GM23248 (cell line): ENCODE data around the gene EPN3.

Experiments used
- EZH2 ChIP-seq: fragments of 200-600 bp; sonication (generic); IDR thresholded peaks from 2 replicates; pipeline ENCODE4 v1.6.1; 2018; ENCODE audit warnings: antibody characterized with exemption, mild to moderate bottlenecking; ENCODE audit not compliant: insufficient read depth, poor library complexity, severe bottlenecking
- EZH2phosphoT487 ChIP-seq: fragments of 200-600 bp; sonication (generic); IDR thresholded peaks from 2 replicates; pipeline ENCODE4 v1.6.1; 2018; ENCODE audit warnings: antibody characterized with exemption, moderate library complexity, mild to moderate bottlenecking, low read depth; ENCODE audit not compliant: insufficient read depth

DNA sequence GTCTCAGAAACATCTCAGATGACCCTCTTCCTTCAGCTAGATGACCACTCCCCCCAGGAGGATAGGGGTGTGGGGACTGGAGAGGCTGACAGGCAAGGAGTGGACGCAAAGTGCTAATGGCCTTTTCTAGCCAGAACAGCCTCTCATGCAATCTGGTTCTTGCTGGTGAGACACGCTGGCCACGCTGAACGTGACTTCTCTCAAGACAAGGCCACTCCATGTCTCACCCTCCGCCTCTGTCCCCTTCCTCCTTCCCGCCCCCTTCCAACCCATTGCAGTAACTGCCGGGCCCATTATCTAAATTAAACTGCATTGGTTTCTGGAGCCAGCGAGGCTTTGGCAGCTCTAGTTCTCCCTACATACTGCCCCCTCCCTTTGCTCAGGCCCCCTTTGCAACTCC lies 37.5 kb downstream of the EPN3 start:
- no peak for TF ChIP-seq EZH2
- no peak for TF ChIP-seq EZH2phosphoT487
